ENCODE data around the gene HOMER3. TPM values are rescaled to one million over a fixed set of nuclear protein-coding genes. Genes with fewer than 3 reads are reported as not detected.
"Not testable (repeated sequence)": the region's sequence is repeated elsewhere in the genome, so short reads cannot be mapped to it uniquely, and the experiment has no call there.

The HOMER3 gene
- total and polyA plus RNA-seq, 10 of the 15 experiments (the other 5 are each of a cell fraction or from before 2014, with no cell fraction given) = 0.18 to 10.6 (median 0.50) TPM; not detected in 2

DNA sequence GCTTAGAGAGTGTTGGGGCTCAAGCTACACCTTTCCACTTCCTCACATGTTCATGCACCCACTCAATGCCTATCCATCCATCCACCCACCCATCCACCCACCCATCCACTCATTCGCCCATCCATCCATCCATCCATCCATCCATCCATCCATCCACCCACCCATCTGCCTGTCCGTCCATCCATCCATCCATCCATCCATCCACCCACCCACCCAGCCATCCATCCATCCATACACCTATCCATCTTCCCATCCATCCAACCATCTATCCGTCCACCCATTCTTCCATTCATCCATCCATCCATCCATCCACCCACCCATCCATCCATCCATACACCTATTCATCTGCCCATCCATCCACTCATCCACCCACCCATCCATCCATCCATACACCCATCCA is 13.1 kb upstream of the HOMER3 start:
- ATAC-seq (no peak), DNase-seq (ENCODE audit: low read depth, low spot score) (no peak), FAIRE-seq (no peak)
- RAD21 ChIA-PET (ENCODE audit: unreplicated experiment) = no interaction called here
- in situ Hi-C loops (cut with MboI) = no loop called here
- no TSS peak for BruUV-seq (replicated peaks)
- Histone ChIP-seq H3K4me1 (ENCODE audit: control insufficient read depth, insufficient read depth, low read length) (no peaks in the 10 kb centered on the region), H3K4me3 (no peak overlapping the region), H2AFZ (ENCODE audit: control insufficient read depth, low read depth, low read length) (no peak overlapping the region), H4K20me1 (ENCODE audit: control insufficient read depth, insufficient read depth) (no peaks in the 10 kb centered on the region), H3K27me3 (replicated peaks in 1 of 2; ENCODE audit: control insufficient read depth in 2 of 2, insufficient read depth in 2 of 2, low read length in 1 of 2) (no peaks in the 10 kb centered on the region), H3K36me3 (ENCODE audit: control insufficient read depth in 2 of 2, insufficient read depth in 2 of 2, low read length in 1 of 2) (no peaks in the 10 kb centered on the region), H3K27ac (ENCODE audit: control insufficient read depth, insufficient read depth) (no peak overlapping the region), H3K9ac (ENCODE audit: control insufficient read depth, insufficient read depth, low read length) (no peak overlapping the region), H3K79me2 (ENCODE audit: control insufficient read depth, insufficient read depth, low read length) (no peaks in the 10 kb centered on the region), H3K9me3 (replicated peaks; ENCODE audit: control insufficient read depth, insufficient read depth, low read length) (no peaks in the 10 kb centered on the region), H3K4me2 (ENCODE audit: control insufficient read depth, insufficient read depth) (no peak overlapping the region)
- POLR2A ChIA-PET = no interaction called here
- WGBS (ENCODE audit: insufficient coverage, insufficient replicate concordance, low lambda C conversion rate, missing lambda C conversion rate) = 21% methylated on average over 3 of the region's 3 CpGs
- SMC1A ChIA-PET (ENCODE audit: uncharacterized antibody, unreplicated experiment) = interaction anchor here (1.1 kb wide), 1 partner anchor 10 kb away, joined by 3 read pairs; no protein-coding TSS in a partner anchor
- intact Hi-C loops (cut with micrococcal nuclease; ENCODE audit: unreplicated experiment) = no loop called here
- TF ChIP-seq SPI1 (IDR thresholded peaks at IDR 0.05; ENCODE audit: borderline replicate concordance, insufficient read depth, low read depth, low read length) (no peak), ZNF24 (IDR thresholded peaks at IDR 0.05) (no peak), SREBF1 (IDR thresholded peaks at IDR 0.05; ENCODE audit: low read length) (no peak), ZBTB11 (CRISPR knock-in tag; IDR thresholded peaks at IDR 0.05) (no peak), JUND (IDR thresholded peaks at IDR 0.05; ENCODE audit: low read depth, low read length) (no peak), HCFC1 (IDR thresholded peaks at IDR 0.05; ENCODE audit: low read length) (no peak), POLR2A (IDR thresholded peaks at IDR 0.05; ENCODE audit: low read depth, low read length) (no peak), RBBP5 (conservative IDR thresholded peaks at IDR 0.05) (no peak), MYB (IDR thresholded peaks at IDR 0.05; ENCODE audit: borderline replicate concordance, low read depth, low read length) (no peak), CREB1 (IDR thresholded peaks at IDR 0.05; ENCODE audit: low read depth) (no peak), ZNF274 (IDR thresholded peaks at IDR 0.05; ENCODE audit: insufficient read depth, insufficient read length) (no peak), SMAD1 (IDR thresholded peaks at IDR 0.05; ENCODE audit: low read depth, partially characterized antibody) (no peak)
- TF ChIP-seq, protein P1, sequence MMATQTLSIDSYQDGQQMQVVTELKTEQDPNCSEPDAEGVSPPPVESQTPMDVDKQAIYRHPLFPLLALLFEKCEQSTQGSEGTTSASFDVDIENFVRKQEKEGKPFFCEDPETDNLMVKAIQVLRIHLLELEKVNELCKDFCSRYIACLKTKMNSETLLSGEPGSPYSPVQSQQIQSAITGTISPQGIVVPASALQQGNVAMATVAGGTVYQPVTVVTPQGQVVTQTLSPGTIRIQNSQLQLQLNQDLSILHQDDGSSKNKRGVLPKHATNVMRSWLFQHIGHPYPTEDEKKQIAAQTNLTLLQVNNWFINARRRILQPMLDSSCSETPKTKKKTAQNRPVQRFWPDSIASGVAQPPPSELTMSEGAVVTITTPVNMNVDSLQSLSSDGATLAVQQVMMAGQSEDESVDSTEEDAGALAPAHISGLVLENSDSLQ (IDR thresholded peaks at IDR 0.05) = no peak
- CTCF ChIA-PET = no interaction called here

DNA sequence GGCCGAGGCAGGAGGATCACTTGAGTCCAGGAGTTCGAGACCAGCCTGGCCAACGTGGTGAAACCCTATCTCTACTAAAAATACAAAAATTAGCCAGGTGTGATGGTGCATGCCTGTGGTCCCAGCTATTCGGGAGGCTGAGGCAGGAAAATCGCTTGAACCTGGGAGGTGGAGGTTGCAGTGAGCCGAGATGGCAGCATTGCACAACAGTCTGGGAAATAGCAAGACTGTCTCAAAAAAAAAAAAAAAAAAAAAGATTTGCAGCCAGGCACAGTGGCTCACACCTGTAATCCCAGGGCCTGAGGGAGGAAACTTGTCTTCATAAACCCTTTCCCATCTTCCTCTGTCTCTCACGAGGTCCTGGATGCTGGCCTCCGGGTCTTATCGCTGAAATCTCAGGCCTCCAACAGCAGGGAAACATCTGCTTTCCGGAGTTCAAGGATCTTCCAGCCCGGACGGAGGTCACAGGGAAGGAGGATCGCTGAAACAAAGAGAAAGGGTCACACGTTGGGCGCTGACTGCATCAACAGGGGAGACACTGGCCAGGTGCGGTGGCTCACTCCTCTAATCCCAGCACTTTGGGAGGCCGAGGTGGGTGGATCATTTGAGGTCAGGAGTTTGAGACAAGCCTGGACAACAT is 11.5 kb upstream of the HOMER3 start:
- H2AFZ ChIP-seq (ENCODE audit: control insufficient read depth, low read depth, low read length); CTCF ChIA-PET: not testable (repeated sequence)

More for the DNA sequence above, 11.5 kb upstream of the HOMER3 start:
- SMC1A ChIA-PET (ENCODE audit: uncharacterized antibody, unreplicated experiment); H3K36me3 ChIP-seq (ENCODE audit: control insufficient read depth in 2 of 2, insufficient read depth in 2 of 2, low read length in 1 of 2); H3K9me3 ChIP-seq (replicated peaks; ENCODE audit: control insufficient read depth, insufficient read depth, low read length); RAD21 ChIA-PET (ENCODE audit: unreplicated experiment); H4K20me1 ChIP-seq (ENCODE audit: control insufficient read depth, insufficient read depth); H3K9ac ChIP-seq (ENCODE audit: control insufficient read depth, insufficient read depth, low read length); FAIRE-seq; H3K4me2 ChIP-seq (ENCODE audit: control insufficient read depth, insufficient read depth); H3K4me1 ChIP-seq (ENCODE audit: control insufficient read depth, insufficient read depth, low read length); H3K4me3 ChIP-seq; H3K79me2 ChIP-seq (ENCODE audit: control insufficient read depth, insufficient read depth, low read length); POLR2A ChIA-PET; ATAC-seq; H3K27me3 ChIP-seq (replicated peaks in 1 of 2; ENCODE audit: control insufficient read depth in 2 of 2, insufficient read depth in 2 of 2, low read length in 1 of 2); in situ Hi-C loops (cut with MboI); BruUV-seq (replicated peaks); H3K27ac ChIP-seq (ENCODE audit: control insufficient read depth, insufficient read depth); intact Hi-C loops (cut with micrococcal nuclease; ENCODE audit: unreplicated experiment); DNase-seq (ENCODE audit: low read depth, low spot score): not testable (repeated sequence)
- WGBS (ENCODE audit: insufficient coverage, insufficient replicate concordance, low lambda C conversion rate, missing lambda C conversion rate) = 41% methylated on average over 17 of the region's 17 CpGs

Measured in GM12878 (cell line).